BLaER1 treated with 17β-estradiol and CSF1 and Interleukin-3, amounts not matched to agents 10 nM and 100 nM (cell line): Measurements from ENCODE around the gene EYA3.

ENCODE experiments used
- H3K27ac ChIP-seq, 11 experiments: shearing (Covaris generic); formaldehyde crosslinking; 2 replicates each; pipeline ENCODE4 v1.8.1; 2022
- H3K27me3 ChIP-seq, 11 experiments: shearing (Covaris generic); formaldehyde crosslinking; 2 replicates each; pipeline ENCODE4 v1.8.1; 2022
- H3K36me3 ChIP-seq, 11 experiments: shearing (Covaris generic); formaldehyde crosslinking; 2 replicates each; pipeline ENCODE4 v1.8.1; 2022
- H3K4me1 ChIP-seq, 10 experiments: shearing (Covaris generic); formaldehyde crosslinking; 2 replicates each; pipeline ENCODE4 v1.8.1; 2022
- H3K4me2 ChIP-seq, 11 experiments: shearing (Covaris generic); formaldehyde crosslinking; 2 replicates each; pipeline ENCODE4 v1.8.1; 2022
- H3K4me3 ChIP-seq, 10 experiments: shearing (Covaris generic); formaldehyde crosslinking; 2 replicates each; pipeline ENCODE4 v1.8.1; 2022
- H3K9ac ChIP-seq, 11 experiments: shearing (Covaris generic); formaldehyde crosslinking; 2 replicates each; pipeline ENCODE4 v1.8.1; 2022
- H3K9me3 ChIP-seq, 11 experiments: shearing (Covaris generic); formaldehyde crosslinking; replicated peaks in 1 of 11; 2 replicates each; pipeline ENCODE4 v1.8.1; 2022
- H4K20me1 ChIP-seq, 11 experiments: shearing (Covaris generic); formaldehyde crosslinking; 2 replicates each; pipeline ENCODE4 v1.8.1; 2022
- Cebpa-rat ChIP-seq, 11 experiments: shearing (Covaris generic); IDR thresholded peaks; 2 replicates each; pipeline ENCODE4 v1.8.1; 2022

EYA3 gene

DNA sequence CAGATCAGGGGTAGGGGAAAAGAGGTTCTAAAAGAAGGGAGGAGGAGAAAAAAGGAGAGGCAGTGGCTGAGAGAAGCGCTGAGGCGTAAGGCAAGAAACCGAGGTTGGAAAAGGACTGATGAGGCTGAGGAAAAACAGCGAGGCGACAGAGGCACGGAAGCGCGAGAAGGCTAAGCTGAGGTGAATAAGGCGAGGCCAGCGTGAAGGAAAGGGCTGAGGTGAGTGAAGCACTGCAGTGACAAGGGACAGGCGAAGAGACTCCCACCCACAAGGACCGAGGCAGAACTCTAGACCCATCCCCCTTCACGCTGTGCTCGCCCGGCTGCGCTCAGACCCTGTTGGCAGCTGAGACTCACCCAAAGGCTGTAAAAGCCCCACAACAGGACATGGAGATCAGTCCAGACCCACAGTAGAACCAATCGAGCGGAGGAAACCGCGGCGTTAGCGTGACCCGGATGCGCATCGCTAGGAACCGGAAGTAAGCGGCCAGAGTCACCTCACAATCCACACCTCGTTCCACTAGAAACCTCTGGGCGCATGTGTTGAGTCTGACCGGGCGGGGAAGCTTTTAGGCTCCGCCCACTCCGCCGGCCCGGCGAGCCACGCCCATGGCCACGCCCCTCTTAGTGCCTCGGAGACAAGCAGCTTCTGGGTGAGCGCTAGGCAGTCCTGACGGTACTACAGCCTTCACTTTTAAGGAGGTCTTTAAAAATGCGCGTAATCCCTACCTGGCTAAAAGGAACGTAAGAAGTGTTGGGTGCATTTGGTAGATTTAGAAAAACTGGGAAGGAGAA lies at the start of gene EYA3:
Gene EYA3 (minus strand): TSS at position 443 of the 794 bp plus-strand sequence. CDS start 30,584 bp downstream, outside the sequence.
- Histone ChIP-seq H3K4me2 (peak within 1 kb of the TSS; percentile 87 to 97 (median 94)), H3K36me3 (no peaks in the 10 kb centered on the region), H3K27ac (peak within 1 kb of the TSS; percentile 80 to 92 (median 87)), H3K4me3 (peak within 1 kb of the TSS; percentile 70 to 95 (median 82)), H4K20me1 (peaks cover 9 to 43% (median 22%) of the 10 kb centered on the region in 11 experiments; a peak in 16 of 22 replicates), H3K9me3 (no peaks in the 10 kb centered on the region), H3K4me1 (peaks cover 19 to 74% (median 27%) of the 10 kb centered on the region in 10 experiments), H3K27me3 (no peaks in the 10 kb centered on the region), H3K9ac (peak within 1 kb of the TSS; percentile 83 to 93 (median 88))
- TF ChIP-seq Cebpa-rat (IDR thresholded peaks at IDR 0.05), result no peak

DNA sequence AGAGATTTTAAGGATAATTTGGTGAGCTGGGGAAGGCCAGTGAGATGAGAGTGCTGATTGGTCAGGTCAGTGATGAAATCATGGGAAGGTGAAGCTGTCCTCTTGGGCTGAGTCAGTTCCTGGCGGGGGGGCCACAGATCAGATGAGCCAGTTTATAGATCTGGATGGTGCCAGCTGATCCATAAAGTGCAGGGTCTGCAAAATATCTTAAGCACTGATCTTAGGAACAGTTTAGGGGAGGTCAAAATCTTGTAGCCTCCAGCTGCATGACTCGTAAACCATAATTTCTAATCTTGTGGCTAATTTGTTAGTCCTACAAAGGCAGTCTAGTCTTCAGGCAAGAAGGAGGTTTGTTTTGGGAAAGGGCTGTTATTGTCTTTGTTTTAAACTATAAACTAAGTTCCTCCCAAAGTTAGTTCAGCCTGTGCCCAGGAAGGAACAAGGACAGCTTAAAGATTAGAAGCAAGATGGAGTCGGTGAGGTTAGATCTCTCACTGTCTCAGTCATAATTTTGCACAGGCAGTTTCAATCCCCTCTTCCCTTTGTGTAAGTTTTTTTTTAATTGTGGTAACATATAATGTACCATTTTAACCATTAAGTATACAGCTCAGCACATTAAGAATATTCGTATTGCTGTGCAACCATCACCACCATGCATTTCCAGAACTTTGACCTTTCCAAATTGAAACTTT lies 48.7 kb upstream of the EYA3 start:
- H3K4me1 ChIP-seq, result peaks cover 40 to 100% (median 64%) of the 10 kb centered on the region in 10 experiments
- H4K20me1 ChIP-seq, result no peaks in the 10 kb centered on the region
- peak overlapping the region in 4 of 11 experiments; percentile 19 to 92 (median 83); a peak in 8 of 22 replicates for H3K27ac ChIP-seq
- peaks cover 0 to 7% (median 0%) of the 10 kb centered on the region in 11 experiments; a peak in 1 of 22 replicates for H3K36me3 ChIP-seq
- H3K9ac ChIP-seq, result peak overlapping the region in 1 of 11 experiments; percentile 38; a peak in 1 of 22 replicates
- H3K4me3 ChIP-seq, result no peak overlapping the region
- peaks cover 15 to 24% (median 20%) of the 10 kb centered on the region in 11 experiments for H3K9me3 ChIP-seq
- TF ChIP-seq Cebpa-rat (IDR thresholded peaks at IDR 0.05), result no peak
- peak overlapping the region in 5 of 11 experiments; percentile 65 to 74 (median 68); a peak in 10 of 22 replicates for H3K4me2 ChIP-seq
- no peaks in the 10 kb centered on the region for H3K27me3 ChIP-seq

DNA sequence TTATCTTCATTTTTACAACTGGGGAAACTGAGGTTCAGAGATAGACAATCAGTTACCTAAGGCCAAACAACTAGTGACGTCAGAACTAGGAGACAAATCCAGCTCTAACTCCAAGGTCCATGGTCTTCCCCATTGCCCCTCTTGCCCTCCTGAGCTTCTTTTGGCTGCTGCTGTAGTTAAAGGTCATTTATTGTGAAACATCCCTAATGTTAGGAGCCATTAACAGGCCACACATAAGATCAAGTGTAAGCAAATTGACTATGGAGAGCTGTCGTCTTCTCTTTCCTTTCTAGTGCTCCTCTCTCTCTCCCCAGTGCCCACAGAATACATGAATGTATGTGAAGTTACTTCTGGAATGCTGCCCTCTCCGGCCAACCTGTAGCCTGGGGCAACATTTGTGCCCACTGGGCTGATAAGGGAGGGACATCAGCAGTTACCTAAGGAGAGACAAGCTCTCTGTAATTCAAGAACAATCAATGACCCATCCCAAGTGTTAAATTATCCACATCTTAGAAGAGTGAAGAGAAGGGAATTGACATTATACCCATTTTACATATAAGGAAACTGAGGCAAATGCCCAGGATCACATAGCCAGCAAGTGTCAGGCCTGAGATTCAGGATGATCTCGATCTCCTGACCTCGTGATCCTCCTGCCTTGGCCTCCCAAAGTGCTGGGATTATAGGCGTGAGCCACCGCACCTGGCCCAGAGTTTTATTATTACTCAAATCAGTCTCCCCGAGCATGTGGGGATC lies 47.9 kb upstream of the EYA3 start:
- H3K4me3 ChIP-seq, result no peak overlapping the region
- H3K27me3 ChIP-seq, result no peaks in the 10 kb centered on the region
- peak overlapping the region in 1 of 11 experiments; percentile 42; a peak in 1 of 22 replicates for H3K9ac ChIP-seq
- TF ChIP-seq Cebpa-rat (IDR thresholded peaks at IDR 0.05), result no peak
- peak overlapping the region in 5 of 11 experiments; percentile 3 to 92 (median 79); a peak in 8 of 22 replicates for H3K27ac ChIP-seq
- peak overlapping the region in 8 of 11 experiments; percentile 0 to 74 (median 58); a peak in 13 of 22 replicates for H3K4me2 ChIP-seq
- H3K9me3 ChIP-seq, result peaks cover 15 to 24% (median 20%) of the 10 kb centered on the region in 11 experiments
- peaks cover 0 to 7% (median 0%) of the 10 kb centered on the region in 11 experiments; a peak in 1 of 22 replicates for H3K36me3 ChIP-seq
- H3K4me1 ChIP-seq, result peaks cover 46 to 100% (median 69%) of the 10 kb centered on the region in 10 experiments
- no peaks in the 10 kb centered on the region for H4K20me1 ChIP-seq

DNA sequence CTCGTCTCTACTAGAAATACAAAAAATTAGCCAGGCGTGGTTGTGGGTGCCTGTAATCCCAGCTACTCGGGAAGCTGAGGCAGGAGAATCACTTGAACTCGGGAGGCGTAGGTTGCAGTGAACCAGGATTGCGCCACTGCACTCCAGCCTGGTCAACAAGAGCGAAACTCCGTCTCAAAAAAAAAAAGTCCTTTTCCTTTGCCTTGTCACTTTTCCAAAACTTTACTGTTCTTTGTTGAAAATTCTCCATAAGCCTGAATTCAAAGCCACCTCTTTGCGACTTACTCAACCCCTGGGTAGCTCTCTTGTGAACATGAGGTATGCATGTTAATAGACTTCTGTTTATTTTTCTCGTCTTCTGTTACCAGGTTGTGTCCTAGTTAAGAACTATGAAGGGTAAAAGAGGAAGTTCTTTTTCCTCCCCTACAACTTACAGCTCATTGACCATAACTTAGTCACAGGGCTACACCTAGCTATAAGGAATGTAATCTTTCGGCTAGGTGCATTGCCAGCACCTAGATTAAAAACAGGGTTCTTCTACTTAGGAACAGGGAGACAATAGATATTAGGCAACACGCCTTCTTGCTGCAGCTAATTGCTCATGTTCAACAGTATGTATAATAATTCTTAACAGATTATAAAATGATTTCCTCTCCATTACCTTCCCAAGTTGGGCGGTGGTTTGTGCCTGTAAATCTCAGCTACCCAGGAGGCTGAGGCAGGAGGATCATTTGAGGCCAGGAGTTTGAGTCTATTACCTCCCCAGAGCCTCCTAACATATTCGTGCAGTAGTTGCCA lies 47.2 kb upstream of the EYA3 start:
- Histone ChIP-seq H3K9me3 (peaks cover 15 to 24% (median 20%) of the 10 kb centered on the region in 11 experiments), H3K4me3 (no peak overlapping the region), H4K20me1 (no peaks in the 10 kb centered on the region), H3K36me3 (peaks cover 0 to 7% (median 0%) of the 10 kb centered on the region in 11 experiments; a peak in 1 of 22 replicates), H3K9ac (peak overlapping the region in 2 of 11 experiments; percentile 13 to 42; a peak in 1 of 22 replicates), H3K4me2 (peak overlapping the region in 9 of 11 experiments; percentile 0 to 74 (median 42); a peak in 14 of 22 replicates), H3K4me1 (peaks cover 46 to 98% (median 67%) of the 10 kb centered on the region in 10 experiments), H3K27me3 (no peaks in the 10 kb centered on the region), H3K27ac (peak overlapping the region in 5 of 11 experiments; percentile 3 to 92 (median 79); a peak in 8 of 22 replicates)
- TF ChIP-seq Cebpa-rat (IDR thresholded peaks at IDR 0.05), result 0 out of 22 replicates have a peak, but pooled peaks of 1 of the 11 experiments have one; percentile 7

DNA sequence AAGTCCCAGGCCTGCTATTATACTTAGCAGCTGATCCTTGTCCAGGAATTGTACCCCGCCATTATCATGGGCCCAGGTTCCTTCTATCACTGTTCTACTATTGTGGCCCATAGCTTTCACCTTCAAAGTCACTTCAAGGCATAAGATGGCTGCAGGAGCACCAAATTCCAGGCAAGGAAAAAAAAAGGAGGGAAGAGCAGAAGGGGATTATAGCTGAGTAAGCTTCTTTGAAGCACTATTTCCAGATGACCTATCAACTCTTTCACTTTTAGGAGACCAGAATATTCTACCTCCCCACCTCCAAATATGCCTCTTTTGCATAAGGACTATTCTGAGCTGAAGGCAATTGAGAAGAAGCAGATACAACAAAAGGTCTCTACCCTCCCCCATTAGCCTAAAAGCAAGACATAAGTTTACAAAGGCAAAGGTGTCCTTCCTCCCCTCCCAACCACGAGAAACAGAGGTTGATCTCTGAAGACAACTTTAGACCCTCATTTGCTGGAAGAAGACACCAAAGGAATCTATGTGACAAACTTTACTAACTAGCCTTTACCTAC lies 46.3 kb upstream of the EYA3 start:
- no peak for TF ChIP-seq Cebpa-rat (IDR thresholded peaks at IDR 0.05)
- Histone ChIP-seq H3K9me3 (peaks cover 15 to 24% (median 20%) of the 10 kb centered on the region in 11 experiments), H3K9ac (peak overlapping the region in 1 of 11 experiments; percentile 13; a peak in 1 of 22 replicates), H3K4me1 (peaks cover 41 to 98% (median 59%) of the 10 kb centered on the region in 10 experiments), H4K20me1 (no peaks in the 10 kb centered on the region), H3K4me3 (no peak overlapping the region), H3K36me3 (peaks cover 0 to 7% (median 0%) of the 10 kb centered on the region in 11 experiments; a peak in 1 of 22 replicates), H3K27ac (peak overlapping the region in 3 of 11 experiments; percentile 79 to 92 (median 87); a peak in 5 of 22 replicates), H3K4me2 (peak overlapping the region in 5 of 11 experiments; percentile 0 to 74 (median 68); a peak in 8 of 22 replicates), H3K27me3 (no peaks in the 10 kb centered on the region)

DNA sequence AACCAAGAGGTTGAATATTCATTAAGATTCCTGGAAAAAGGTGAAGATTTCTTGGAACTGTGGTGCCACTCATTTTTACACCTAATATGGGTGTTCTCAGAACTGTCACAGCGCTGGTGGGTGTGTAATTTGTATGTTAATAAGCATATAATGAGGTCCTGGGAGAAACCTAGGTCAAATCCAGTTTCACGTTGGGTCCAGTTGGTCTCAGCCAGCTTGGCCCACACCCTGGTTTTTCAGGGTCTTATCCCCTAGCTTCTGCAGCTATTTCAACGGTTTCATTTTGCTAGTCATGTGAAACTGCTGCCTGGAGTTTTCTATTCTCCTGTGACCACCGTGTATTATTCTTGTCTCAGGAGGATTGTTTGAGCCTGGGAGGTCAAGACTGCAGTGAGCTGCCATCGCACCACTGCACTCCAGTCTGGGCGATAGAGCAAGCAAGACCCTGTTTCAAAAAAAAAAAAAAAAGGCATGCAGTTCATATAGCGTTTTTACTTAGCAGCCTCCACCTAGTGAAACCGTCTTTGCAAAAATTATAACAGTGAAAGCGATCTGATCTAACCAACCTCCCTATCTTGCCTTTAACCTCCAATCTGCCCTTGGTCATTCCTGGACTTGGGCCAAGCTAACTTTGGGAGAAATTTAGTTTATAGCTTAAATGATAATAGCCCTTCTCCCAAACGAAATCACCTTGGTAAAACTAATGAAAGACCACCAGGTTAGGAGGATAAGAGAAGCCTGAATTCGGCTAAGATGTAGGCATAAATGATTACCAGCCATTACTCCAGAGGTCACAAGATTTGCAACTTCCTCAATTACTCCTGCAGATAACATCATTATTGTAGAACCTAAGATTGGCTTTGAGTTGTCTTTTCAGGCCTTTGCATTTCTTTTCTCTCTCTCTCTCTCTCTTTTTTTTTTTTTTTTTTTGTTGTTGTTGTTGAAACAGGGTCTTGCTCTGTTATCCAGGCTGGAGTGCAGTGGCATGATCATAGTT lies 44.1 kb upstream of the EYA3 start:
- H3K4me1 ChIP-seq, result peaks cover 36 to 98% (median 55%) of the 10 kb centered on the region in 10 experiments
- no peaks in the 10 kb centered on the region for H4K20me1 ChIP-seq
- H3K9ac ChIP-seq, result peak overlapping the region in 2 of 11 experiments; percentile 0 to 10; a peak in 2 of 22 replicates
- no peak overlapping the region; a peak in 1 of 20 replicates for H3K4me3 ChIP-seq
- no peak for TF ChIP-seq Cebpa-rat (IDR thresholded peaks at IDR 0.05)
- no peaks in the 10 kb centered on the region for H3K27me3 ChIP-seq
- peak overlapping the region in 10 of 11 experiments; percentile 14 to 67 (median 39); a peak in 14 of 22 replicates for H3K27ac ChIP-seq
- H3K9me3 ChIP-seq, result peaks cover 15 to 24% (median 20%) of the 10 kb centered on the region in 11 experiments
- peak overlapping the region; percentile 47 to 85 (median 60) for H3K4me2 ChIP-seq
- H3K36me3 ChIP-seq, result peaks cover 0 to 7% (median 0%) of the 10 kb centered on the region in 11 experiments; a peak in 1 of 22 replicates
